ENCODE data around the gene FGF14. TPM values are rescaled to one million over a fixed set of nuclear protein-coding genes. Genes with fewer than 3 reads are reported as not detected.

Gene FGF14
- total and polyA plus RNA-seq, 3 donors from 2014 or later: 0.56 to 4.5 (median 1.7) TPM

GRCh38 chr13:101875091-101875490 lies 526.8 kb downstream of the FGF14 start:
- TF ChIP-seq POLR2A (IDR thresholded peaks at IDR 0.05) (no peak), CTCF (IDR thresholded peaks at IDR 0.05) (no peak)
- intact Hi-C loops (cut with DNase I; ENCODE audit: low total_unique reads): no loop called here

GRCh38 chr13:101869553-101869952 lies 532.3 kb downstream of the FGF14 start:
- no peaks in the 10 kb centered on the region for H3K27me3 ChIP-seq
- intact Hi-C loops (cut with DNase I; ENCODE audit: low total_unique reads): no loop called here
- TF ChIP-seq CTCF (IDR thresholded peaks at IDR 0.05) (no peak), POLR2A (IDR thresholded peaks at IDR 0.05) (no peak)

More at GRCh38 chr13:101875091-101875490, 526.8 kb downstream of the FGF14 start:
- Histone ChIP-seq H3K9me3 (no peaks in the 10 kb centered on the region), H3K4me1 (no peaks in the 10 kb centered on the region), H3K27ac (no peak overlapping the region), H3K36me3 (ENCODE audit: low read depth, missing control alignments) (no peaks in the 10 kb centered on the region), H3K27me3 (no peaks in the 10 kb centered on the region), H3K4me3 (no peak overlapping the region)
- no peak for DNase-seq
- 80 to 85% methylated on average over 3 of the region's 3 CpGs for WGBS, 2 donors

GRCh38 chr13:101868585-101869469 lies 533.0 kb downstream of the FGF14 start:
- H3K27me3 ChIP-seq: no peaks in the 10 kb centered on the region
- H3K36me3 ChIP-seq (ENCODE audit: low read depth, missing control alignments): no peaks in the 10 kb centered on the region
- H3K9me3 ChIP-seq: no peaks in the 10 kb centered on the region
- 68 to 83% methylated on average over 12 of the region's 12 CpGs for WGBS, 2 donors
- H3K27ac ChIP-seq: no peak overlapping the region
- DNase-seq: no peak
- no peaks in the 10 kb centered on the region for H3K4me1 ChIP-seq
- TF ChIP-seq POLR2A (IDR thresholded peaks at IDR 0.05): no peak
- intact Hi-C loops (cut with DNase I; ENCODE audit: low total_unique reads): no loop called here
- no peak overlapping the region for H3K4me3 ChIP-seq

More at GRCh38 chr13:101869553-101869952, 532.3 kb downstream of the FGF14 start:
- DNase-seq: no peak
- no peaks in the 10 kb centered on the region for H3K4me1 ChIP-seq
- H3K4me3 ChIP-seq: no peak overlapping the region
- H3K9me3 ChIP-seq: no peaks in the 10 kb centered on the region
- H3K36me3 ChIP-seq (ENCODE audit: low read depth, missing control alignments): no peaks in the 10 kb centered on the region
- H3K27ac ChIP-seq: no peak overlapping the region

GRCh38 chr13:101866889-101867581 lies 534.8 kb downstream of the FGF14 start:
- no peak for TF ChIP-seq POLR2A (IDR thresholded peaks at IDR 0.05)
- TF ChIP-seq CTCF (IDR thresholded peaks at IDR 0.05): no peak
- WGBS, 2 donors: 77 to 81% methylated on average over 4 of the region's 4 CpGs
- Histone ChIP-seq H3K4me1 (no peaks in the 10 kb centered on the region), H3K4me3 (no peak overlapping the region), H3K9me3 (no peaks in the 10 kb centered on the region), H3K27ac (no peak overlapping the region), H3K36me3 (ENCODE audit: low read depth, missing control alignments) (no peaks in the 10 kb centered on the region), H3K27me3 (no peaks in the 10 kb centered on the region)
- no peak for DNase-seq
- intact Hi-C loops (cut with DNase I; ENCODE audit: low total_unique reads): no loop called here

- H3K27me3 ChIP-seq: no peaks in the 10 kb centered on the region
- no peak for TF ChIP-seq POLR2A (IDR thresholded peaks at IDR 0.05)
- TF ChIP-seq CTCF (IDR thresholded peaks at IDR 0.05): no peak
- H3K4me1 ChIP-seq: no peaks in the 10 kb centered on the region
- H3K4me3 ChIP-seq: no peak overlapping the region
- no peak overlapping the region for H3K27ac ChIP-seq
- no peaks in the 10 kb centered on the region for H3K36me3 ChIP-seq (ENCODE audit: low read depth, missing control alignments)
- 73 to 80% methylated on average over 5 of the region's 5 CpGs for WGBS, 2 donors
- no peaks in the 10 kb centered on the region for H3K9me3 ChIP-seq
- intact Hi-C loops (cut with DNase I; ENCODE audit: low total_unique reads): no loop called here
- DNase-seq: no peak
Observed at GRCh38 chr13:101858860-101859259, 543.0 kb downstream of the FGF14 start.
